ENCODE data around the gene PAX7. TPM values are rescaled to one million over a fixed set of nuclear protein-coding genes. Genes with fewer than 3 reads are reported as not detected.

Gene PAX7
- total and polyA plus RNA-seq, 2 of the 4 experiments (the other 2 are of a cell fraction), result not detected

DNA sequence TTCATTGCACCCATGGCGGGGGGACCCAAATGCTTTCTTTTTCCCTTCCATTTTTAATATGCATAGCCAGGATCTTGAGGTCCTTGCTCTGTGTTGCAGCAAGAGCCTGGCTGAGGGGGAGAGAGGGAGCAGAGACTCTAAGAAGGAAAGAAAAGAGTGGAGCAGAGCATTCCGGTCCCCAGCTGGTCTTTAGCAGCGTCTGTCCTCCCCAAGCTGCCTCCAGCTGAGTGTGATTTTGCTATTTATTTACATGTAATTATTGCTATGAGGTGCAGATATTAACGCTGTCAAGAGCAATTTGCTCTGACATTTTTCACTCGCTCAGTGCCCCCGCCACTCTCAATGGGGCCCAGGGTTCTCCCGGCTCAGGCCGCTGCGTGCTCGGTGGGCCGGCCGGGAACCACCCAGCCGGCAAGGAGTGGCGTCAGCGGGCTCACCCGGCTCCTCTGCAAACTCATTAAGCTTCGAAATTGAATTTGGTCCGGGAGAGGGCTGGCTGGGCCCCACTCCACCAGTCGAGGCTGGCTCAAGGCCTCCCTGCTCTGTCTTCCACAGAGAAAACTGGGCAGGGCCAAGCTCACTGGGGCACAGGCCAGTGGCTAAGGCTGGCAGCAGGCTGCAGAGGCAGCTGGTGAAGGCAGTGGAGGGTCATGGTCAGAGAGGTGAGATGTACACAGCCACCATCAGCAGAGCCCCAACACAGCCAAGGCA is 93.2 kb downstream of the PAX7 start:
- POLR2A ChIA-PET (ENCODE audit: unreplicated experiment), result interaction anchor here (0.6 to 0.7 kb wide), 2 partner anchors 32 to 60 kb away, joined by 3 to 4 read pairs; no protein-coding TSS in a partner anchor
- H3K4me2 ChIP-seq (ENCODE audit: low read depth, low read length), result no peak overlapping the region
- H2BK15ac ChIP-seq (ENCODE audit: low read depth, low read length), result no peak overlapping the region
- no peak overlapping the region for H2BK120ac ChIP-seq (ENCODE audit: low read depth, low read length)
- dilution Hi-C loops (cut with HindIII; ENCODE audit: low sequenced_read_pairs, unreplicated experiment) (no loop called here), intact Hi-C loops (cut with micrococcal nuclease) (no loop called here), in situ Hi-C loops (cut with MboI; ENCODE audit: low sequenced_read_pairs) (no loop called here)
- H3K23ac ChIP-seq (ENCODE audit: low read depth, low read length), result no peak overlapping the region
- H4K91ac ChIP-seq (ENCODE audit: insufficient read depth, low read depth, low read length), result no peak overlapping the region
- H3K27me3 ChIP-seq (ENCODE audit: control insufficient read depth, insufficient read depth, low read length), result peaks cover 21% of the 10 kb centered on the region
- no peaks in the 10 kb centered on the region for H3K9me1 ChIP-seq (ENCODE audit: insufficient read depth, low read length)
- no peak overlapping the region for H3K4ac ChIP-seq (ENCODE audit: low read depth, low read length)
- no peak overlapping the region for H4K8ac ChIP-seq (ENCODE audit: low read depth in 2 of 2, low read length in 2 of 2)
- no peaks in the 10 kb centered on the region for H3K4me1 ChIP-seq (ENCODE audit: control insufficient read depth, insufficient read depth, low read length)
- H3K27ac ChIP-seq (ENCODE audit: insufficient read depth, low read length), result no peak overlapping the region
- H2AFZ ChIP-seq (replicated peaks; ENCODE audit: low read length, poor library complexity), result no peak overlapping the region
- no peak overlapping the region for H2BK5ac ChIP-seq (ENCODE audit: low read depth, low read length, poor library complexity, severe bottlenecking)
- BruUV-seq (replicated peaks), result no TSS peak
- H3K36me3 ChIP-seq (ENCODE audit: control insufficient read depth, insufficient read depth, low read length), result no peaks in the 10 kb centered on the region
- TF ChIP-seq BHLHE40 (IDR thresholded peaks at IDR 0.05; ENCODE audit: low read depth, low read length), result no peak
- TF ChIP-seq MAFK (IDR thresholded peaks at IDR 0.05; ENCODE audit: low read depth, low read length), result no peak
- TF ChIP-seq SMC3 (IDR thresholded peaks at IDR 0.05; ENCODE audit: low read depth, low read length), result no peak
- TF ChIP-seq, protein P1, sequence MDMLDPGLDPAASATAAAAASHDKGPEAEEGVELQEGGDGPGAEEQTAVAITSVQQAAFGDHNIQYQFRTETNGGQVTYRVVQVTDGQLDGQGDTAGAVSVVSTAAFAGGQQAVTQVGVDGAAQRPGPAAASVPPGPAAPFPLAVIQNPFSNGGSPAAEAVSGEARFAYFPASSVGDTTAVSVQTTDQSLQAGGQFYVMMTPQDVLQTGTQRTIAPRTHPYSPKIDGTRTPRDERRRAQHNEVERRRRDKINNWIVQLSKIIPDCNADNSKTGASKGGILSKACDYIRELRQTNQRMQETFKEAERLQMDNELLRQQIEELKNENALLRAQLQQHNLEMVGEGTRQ (IDR thresholded peaks at IDR 0.05; ENCODE audit: low read depth, low read length), result no peak
- TF ChIP-seq, protein P2, sequence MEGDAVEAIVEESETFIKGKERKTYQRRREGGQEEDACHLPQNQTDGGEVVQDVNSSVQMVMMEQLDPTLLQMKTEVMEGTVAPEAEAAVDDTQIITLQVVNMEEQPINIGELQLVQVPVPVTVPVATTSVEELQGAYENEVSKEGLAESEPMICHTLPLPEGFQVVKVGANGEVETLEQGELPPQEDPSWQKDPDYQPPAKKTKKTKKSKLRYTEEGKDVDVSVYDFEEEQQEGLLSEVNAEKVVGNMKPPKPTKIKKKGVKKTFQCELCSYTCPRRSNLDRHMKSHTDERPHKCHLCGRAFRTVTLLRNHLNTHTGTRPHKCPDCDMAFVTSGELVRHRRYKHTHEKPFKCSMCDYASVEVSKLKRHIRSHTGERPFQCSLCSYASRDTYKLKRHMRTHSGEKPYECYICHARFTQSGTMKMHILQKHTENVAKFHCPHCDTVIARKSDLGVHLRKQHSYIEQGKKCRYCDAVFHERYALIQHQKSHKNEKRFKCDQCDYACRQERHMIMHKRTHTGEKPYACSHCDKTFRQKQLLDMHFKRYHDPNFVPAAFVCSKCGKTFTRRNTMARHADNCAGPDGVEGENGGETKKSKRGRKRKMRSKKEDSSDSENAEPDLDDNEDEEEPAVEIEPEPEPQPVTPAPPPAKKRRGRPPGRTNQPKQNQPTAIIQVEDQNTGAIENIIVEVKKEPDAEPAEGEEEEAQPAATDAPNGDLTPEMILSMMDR (conservative IDR thresholded peaks at IDR 0.05; ENCODE audit: low read depth, low read length), result no peak
- TF ChIP-seq RCOR1 (IDR thresholded peaks at IDR 0.05; ENCODE audit: insufficient replicate concordance, low read length), result no peak
- no peak for TF ChIP-seq MXI1 (IDR thresholded peaks at IDR 0.05; ENCODE audit: borderline replicate concordance, low read depth, low read length)
- no peak for TF ChIP-seq CEBPB (IDR thresholded peaks at IDR 0.05; ENCODE audit: low read depth, low read length)
- TF ChIP-seq FOS (IDR thresholded peaks at IDR 0.05; ENCODE audit: low read depth, low read length), result no peak
- TF ChIP-seq POLR2A (IDR thresholded peaks at IDR 0.05; ENCODE audit: low read depth, low read length), result no peak
- no peak overlapping the region for H3K4me3 ChIP-seq (ENCODE audit: insufficient read depth, low read depth, low read length)
- ATAC-seq (ENCODE audit: low read depth) (no peak), DNase-seq (no peak)
- no peak overlapping the region for H2AK9ac ChIP-seq (replicated peaks; ENCODE audit: low read depth, low read length, poor library complexity)
- H3K14ac ChIP-seq (replicated peaks; ENCODE audit: low read depth, low read length), result no peak overlapping the region
- no peaks in the 10 kb centered on the region for H3K9me3 ChIP-seq (ENCODE audit: control insufficient read depth, insufficient read depth, low read length)
- H3K9ac ChIP-seq (ENCODE audit: low read depth, low read length), result no peak overlapping the region
- CTCF ChIA-PET, result no interaction called here
- H3K56ac ChIP-seq (ENCODE audit: extremely low read depth, insufficient read depth, low read length), result no peak overlapping the region
- WGBS, 2 experiments (ENCODE audit: extremely low coverage in 2 of 2, insufficient read length in 1 of 2), result 10% methylated on average over 11 of the region's 19 CpGs; no CpG with 5 or more reads in 1 of the 2 experiments
- H3K18ac ChIP-seq (ENCODE audit: low read depth, low read length), result no peak overlapping the region
- no peak overlapping the region for H2BK20ac ChIP-seq (ENCODE audit: low read depth, low read length)
- H4K20me1 ChIP-seq (ENCODE audit: insufficient read depth, low read length), result no peaks in the 10 kb centered on the region
- H3K79me1 ChIP-seq (ENCODE audit: low read depth in 1 of 2, low read length in 2 of 2), result no peaks in the 10 kb centered on the region
- H4K5ac ChIP-seq (ENCODE audit: low read depth, low read length), result no peak overlapping the region
- no peak overlapping the region for H2AK5ac ChIP-seq (ENCODE audit: low read depth, low read length)

All from IMR-90 (cell line).